ENCODE results near the gene TMEM115.

TMEM115 gene

GRCh38 chr3:50354186-50354764 is 5.0 kb downstream of the TMEM115 start:
- Histone ChIP-seq H2AFZ (ENCODE audit: insufficient read depth, low read length, poor library complexity) (no peak overlapping the region), H3K79me2 (ENCODE audit: control insufficient read depth, insufficient read depth, low read length, poor library complexity) (peaks cover 16% of the 10 kb centered on the region), H3K4ac (ENCODE audit: low read depth, low read length) (no peak overlapping the region), H3K27me3 (ENCODE audit: insufficient read depth, low read length) (no peaks in the 10 kb centered on the region), H3K9me3 (ENCODE audit: insufficient read depth, low read depth, low read length) (no peaks in the 10 kb centered on the region), H3K4me2 (ENCODE audit: low read length) (no peak overlapping the region), H3K36me3 (ENCODE audit: control insufficient read depth in 1 of 2, insufficient read depth in 2 of 2, low read length in 2 of 2) (peaks cover 36 to 47% of the 10 kb centered on the region in 2 experiments), H3K23ac (ENCODE audit: low read length) (no peak overlapping the region), H3K79me1 (ENCODE audit: low read length) (peaks cover 9% of the 10 kb centered on the region), H4K12ac (ENCODE audit: low read depth, low read length) (no peak overlapping the region), H2BK12ac (ENCODE audit: low read length) (no peak overlapping the region), H2AK5ac (ENCODE audit: low read length) (no peak overlapping the region), H3K9ac (ENCODE audit: low read length) (no peak overlapping the region), H3K4me1 (ENCODE audit: control insufficient read depth in 1 of 2, insufficient read depth in 2 of 2, low read length in 2 of 2) (peaks cover 30 to 52% of the 10 kb centered on the region in 2 experiments), H3K18ac (ENCODE audit: low read length) (no peak overlapping the region), H3K27ac (ENCODE audit: low read depth, low read length) (no peak overlapping the region), H4K8ac (ENCODE audit: low read depth, low read length) (no peak overlapping the region), H2BK120ac (ENCODE audit: insufficient read depth, low read length, poor library complexity) (no peak overlapping the region), H3K14ac (ENCODE audit: low read length) (no peak overlapping the region), H2BK5ac (ENCODE audit: low read depth, low read length, poor library complexity) (no peak overlapping the region), H4K91ac (ENCODE audit: low read depth, low read length) (no peak overlapping the region), H3K4me3 (ENCODE audit: low read depth, low read length) (no peak overlapping the region)
- DNase-seq = no peak
- WGBS (ENCODE audit: extremely low coverage, insufficient coverage, insufficient read length) = no CpG with 5 or more reads among the region's 5 CpGs

DNA sequence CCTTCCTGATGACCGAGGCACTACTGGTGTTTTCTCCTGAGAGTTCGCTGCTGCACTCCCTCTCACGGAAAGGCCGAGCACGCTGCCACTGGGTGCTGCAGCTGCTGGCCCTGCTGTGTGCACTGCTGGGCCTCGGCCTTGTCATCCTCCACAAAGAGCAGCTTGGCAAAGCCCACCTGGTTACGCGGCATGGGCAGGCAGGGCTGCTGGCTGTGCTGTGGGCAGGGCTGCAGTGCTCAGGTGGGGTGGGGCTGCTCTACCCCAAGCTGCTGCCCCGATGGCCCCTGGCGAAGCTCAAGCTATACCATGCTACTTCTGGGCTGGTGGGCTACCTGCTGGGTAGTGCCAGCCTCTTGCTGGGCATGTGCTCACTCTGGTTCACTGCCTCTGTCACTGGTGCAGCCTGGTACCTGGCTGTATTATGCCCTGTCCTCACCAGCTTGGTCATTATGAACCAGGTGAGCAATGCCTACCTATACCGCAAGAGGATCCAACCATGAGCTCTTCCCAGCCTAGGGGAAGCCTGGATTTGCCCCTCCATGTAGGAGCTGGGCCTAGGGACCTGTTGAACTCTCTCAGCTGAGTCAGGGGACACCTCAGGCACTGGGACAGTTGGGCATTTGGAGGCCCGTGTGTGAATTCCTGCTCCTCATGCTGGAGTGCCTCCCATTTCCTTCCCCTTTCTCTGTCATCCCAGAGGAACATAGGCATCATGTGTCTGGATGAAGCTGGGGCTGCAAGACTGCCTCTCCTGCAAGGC is 5.9 kb downstream of the TMEM115 start:
- H4K12ac ChIP-seq (ENCODE audit: low read depth, low read length) = no peak overlapping the region
- no peak overlapping the region for H3K4ac ChIP-seq (ENCODE audit: low read depth, low read length)
- peaks cover 5% of the 10 kb centered on the region for H3K79me1 ChIP-seq (ENCODE audit: low read length)
- no peak overlapping the region for H3K14ac ChIP-seq (ENCODE audit: low read length)
- H2BK120ac ChIP-seq (ENCODE audit: insufficient read depth, low read length, poor library complexity) = no peak overlapping the region
- H2AFZ ChIP-seq (ENCODE audit: insufficient read depth, low read length, poor library complexity) = no peak overlapping the region
- H3K9me3 ChIP-seq (ENCODE audit: insufficient read depth, low read depth, low read length) = no peaks in the 10 kb centered on the region
- peaks cover 40 to 53% of the 10 kb centered on the region in 2 experiments for H3K36me3 ChIP-seq (ENCODE audit: control insufficient read depth in 1 of 2, insufficient read depth in 2 of 2, low read length in 2 of 2)
- no peak overlapping the region for H3K27ac ChIP-seq (ENCODE audit: low read depth, low read length)
- no peak overlapping the region for H4K91ac ChIP-seq (ENCODE audit: low read depth, low read length)
- no peak overlapping the region for H3K23ac ChIP-seq (ENCODE audit: low read length)
- DNase-seq = no peak
- no peak overlapping the region for H3K18ac ChIP-seq (ENCODE audit: low read length)
- H3K79me2 ChIP-seq (ENCODE audit: control insufficient read depth, insufficient read depth, low read length, poor library complexity) = peaks cover 9% of the 10 kb centered on the region
- no peak overlapping the region for H2BK12ac ChIP-seq (ENCODE audit: low read length)
- no peak overlapping the region for H3K4me2 ChIP-seq (ENCODE audit: low read length)
- H3K9ac ChIP-seq (ENCODE audit: low read length) = no peak overlapping the region
- no CpG with 5 or more reads among the region's 12 CpGs for WGBS (ENCODE audit: extremely low coverage, insufficient coverage, insufficient read length)
- H2AK5ac ChIP-seq (ENCODE audit: low read length) = no peak overlapping the region
- no peak overlapping the region for H3K4me3 ChIP-seq (ENCODE audit: low read depth, low read length)
- no peak overlapping the region for H2BK5ac ChIP-seq (ENCODE audit: low read depth, low read length, poor library complexity)
- H4K8ac ChIP-seq (ENCODE audit: low read depth, low read length) = no peak overlapping the region
- H3K27me3 ChIP-seq (ENCODE audit: insufficient read depth, low read length) = no peaks in the 10 kb centered on the region
- H3K4me1 ChIP-seq (ENCODE audit: control insufficient read depth in 1 of 2, insufficient read depth in 2 of 2, low read length in 2 of 2) = peaks cover 29 to 48% of the 10 kb centered on the region in 2 experiments

DNA sequence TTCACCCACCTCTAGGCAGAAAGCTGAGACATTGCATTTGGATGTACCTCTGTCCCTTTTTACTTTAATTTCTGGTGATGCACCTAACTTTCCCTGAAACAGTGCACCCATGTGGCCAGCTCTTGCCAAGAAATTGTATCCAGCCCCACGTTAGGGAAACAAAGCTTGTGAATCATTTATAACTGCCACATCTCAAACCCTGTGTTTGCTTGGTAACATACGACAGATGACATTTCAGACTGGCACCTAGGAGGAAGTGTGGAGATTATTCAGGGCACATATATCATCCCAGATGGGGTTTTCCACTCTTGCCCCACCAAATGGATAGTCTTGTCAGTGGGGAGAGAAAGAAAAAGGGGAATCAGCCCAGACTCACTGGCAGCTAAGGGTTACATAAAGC is 6.5 kb downstream of the TMEM115 start:
- Histone ChIP-seq H2BK5ac (ENCODE audit: low read depth, low read length, poor library complexity) (no peak overlapping the region), H3K36me3 (ENCODE audit: control insufficient read depth in 1 of 2, insufficient read depth in 2 of 2, low read length in 2 of 2) (peaks cover 44 to 51% of the 10 kb centered on the region in 2 experiments), H2AFZ (ENCODE audit: insufficient read depth, low read length, poor library complexity) (no peak overlapping the region), H3K4me1 (ENCODE audit: control insufficient read depth in 1 of 2, insufficient read depth in 2 of 2, low read length in 2 of 2) (peaks cover 22 to 42% of the 10 kb centered on the region in 2 experiments), H3K4ac (ENCODE audit: low read depth, low read length) (no peak overlapping the region), H2BK12ac (ENCODE audit: low read length) (no peak overlapping the region), H3K27ac (ENCODE audit: low read depth, low read length) (no peak overlapping the region), H4K12ac (ENCODE audit: low read depth, low read length) (no peak overlapping the region), H3K4me3 (ENCODE audit: low read depth, low read length) (no peak overlapping the region), H2BK120ac (ENCODE audit: insufficient read depth, low read length, poor library complexity) (no peak overlapping the region), H4K8ac (ENCODE audit: low read depth, low read length) (no peak overlapping the region), H3K79me1 (ENCODE audit: low read length) (peaks cover 5% of the 10 kb centered on the region), H3K27me3 (ENCODE audit: insufficient read depth, low read length) (no peaks in the 10 kb centered on the region), H4K91ac (ENCODE audit: low read depth, low read length) (no peak overlapping the region), H3K18ac (ENCODE audit: low read length) (no peak overlapping the region), H3K9ac (ENCODE audit: low read length) (no peak overlapping the region), H3K14ac (ENCODE audit: low read length) (no peak overlapping the region), H3K79me2 (ENCODE audit: control insufficient read depth, insufficient read depth, low read length, poor library complexity) (peaks cover 4% of the 10 kb centered on the region), H3K9me3 (ENCODE audit: insufficient read depth, low read depth, low read length) (peaks cover 2% of the 10 kb centered on the region), H3K23ac (ENCODE audit: low read length) (no peak overlapping the region), H3K4me2 (ENCODE audit: low read length) (no peak overlapping the region), H2AK5ac (ENCODE audit: low read length) (no peak overlapping the region)
- peak in 1 of 2 donors; percentile 34 for DNase-seq
- no CpG with 5 or more reads among the region's 2 CpGs for WGBS (ENCODE audit: extremely low coverage, insufficient coverage, insufficient read length)

DNA sequence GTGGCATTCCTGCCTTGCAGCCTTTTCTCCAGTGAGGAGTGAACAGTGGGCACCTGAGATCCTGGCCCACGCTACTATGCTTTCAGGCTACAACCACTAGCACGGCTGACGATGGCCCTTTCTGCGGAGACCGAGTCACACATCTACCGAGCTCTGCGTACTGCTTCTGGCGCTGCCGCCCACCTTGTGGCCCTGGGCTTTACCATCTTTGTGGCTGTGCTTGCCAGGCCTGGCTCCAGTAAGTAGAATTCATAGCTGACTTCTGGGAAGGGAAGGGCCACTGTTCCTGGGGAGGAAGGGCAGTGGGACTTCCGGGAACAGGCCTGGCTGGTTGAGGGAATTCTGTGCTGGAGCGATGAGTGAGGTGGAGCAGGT is 8.0 kb downstream of the TMEM115 start:
- Histone ChIP-seq H4K91ac (ENCODE audit: low read depth, low read length) (no peak overlapping the region), H4K12ac (ENCODE audit: low read depth, low read length) (no peak overlapping the region), H3K23ac (ENCODE audit: low read length) (no peak overlapping the region), H3K36me3 (ENCODE audit: control insufficient read depth in 1 of 2, insufficient read depth in 2 of 2, low read length in 2 of 2) (peaks cover 41 to 47% of the 10 kb centered on the region in 2 experiments), H3K4me1 (ENCODE audit: control insufficient read depth in 1 of 2, insufficient read depth in 2 of 2, low read length in 2 of 2) (peaks cover 14 to 27% of the 10 kb centered on the region in 2 experiments), H3K18ac (ENCODE audit: low read length) (no peak overlapping the region), H3K4me3 (ENCODE audit: low read depth, low read length) (peak overlapping the region; percentile 90), H3K27me3 (ENCODE audit: insufficient read depth, low read length) (no peaks in the 10 kb centered on the region), H2BK12ac (ENCODE audit: low read length) (no peak overlapping the region), H3K4me2 (ENCODE audit: low read length) (peak overlapping the region; percentile 76), H3K27ac (ENCODE audit: low read depth, low read length) (no peak overlapping the region), H2BK120ac (ENCODE audit: insufficient read depth, low read length, poor library complexity) (no peak overlapping the region), H2AFZ (ENCODE audit: insufficient read depth, low read length, poor library complexity) (no peak overlapping the region), H3K79me2 (ENCODE audit: control insufficient read depth, insufficient read depth, low read length, poor library complexity) (peaks cover 2% of the 10 kb centered on the region), H3K4ac (ENCODE audit: low read depth, low read length) (no peak overlapping the region), H4K8ac (ENCODE audit: low read depth, low read length) (peak overlapping the region; percentile 16), H3K79me1 (ENCODE audit: low read length) (peaks cover 5% of the 10 kb centered on the region), H3K9ac (ENCODE audit: low read length) (peak overlapping the region; percentile 0), H3K14ac (ENCODE audit: low read length) (no peak overlapping the region), H2AK5ac (ENCODE audit: low read length) (no peak overlapping the region), H3K9me3 (ENCODE audit: insufficient read depth, low read depth, low read length) (peaks cover 2% of the 10 kb centered on the region), H2BK5ac (ENCODE audit: low read depth, low read length, poor library complexity) (no peak overlapping the region)
- no peak for DNase-seq
- no CpG with 5 or more reads among the region's 11 CpGs for WGBS (ENCODE audit: extremely low coverage, insufficient coverage, insufficient read length)

Measured in trophoblast cell (in vitro differentiated cells and primary cell).